SKM-1 (cell line): ENCODE data around the gene PGPEP1.

Experiments
- DNase-seq: peaks from one replicate; lab custom pipeline; 2025; ENCODE audit not compliant: unreplicated experiment; lab: John Stamatoyannopoulos, UW

The PGPEP1 gene

GRCh38 chr19:18340190-18340989 is at the start of gene PGPEP1:
Gene PGPEP1 (plus strand): TSS chr19:18340598. CDS start chr19:18340682, 84 bp downstream.
- DNase-seq = peak; percentile 19

GRCh38 chr19:18291019-18291524 is 49.3 kb upstream of the PGPEP1 start:
- DNase-seq = no peak

- peak; percentile 87 for DNase-seq
These were observed 48.6 kb upstream of the PGPEP1 start for GRCh38 chr19:18291590-18292461.

- DNase-seq = no peak
These were observed 48.0 kb upstream of the PGPEP1 start for GRCh38 chr19:18292462-18292809.

- DNase-seq = no peak
These were observed 47.4 kb upstream of the PGPEP1 start for GRCh38 chr19:18292810-18293641.

GRCh38 chr19:18293642-18294466 is 46.5 kb upstream of the PGPEP1 start:
- no peak for DNase-seq

- DNase-seq = no peak
These were observed 45.9 kb upstream of the PGPEP1 start for GRCh38 chr19:18294467-18294864.

GRCh38 chr19:18295034-18295451 is 45.4 kb upstream of the PGPEP1 start:
- DNase-seq = no peak

- DNase-seq = no peak
These were observed 43.1 kb upstream of the PGPEP1 start for GRCh38 chr19:18297308-18297707.

GRCh38 chr19:18298601-18299000 is 41.8 kb upstream of the PGPEP1 start:
- no peak for DNase-seq

- no peak for DNase-seq
These were observed 40.7 kb upstream of the PGPEP1 start for GRCh38 chr19:18299654-18300053.

GRCh38 chr19:18300930-18301717 is 39.3 kb upstream of the PGPEP1 start:
- DNase-seq = no peak

GRCh38 chr19:18301718-18302111 is 38.7 kb upstream of the PGPEP1 start:
- no peak for DNase-seq

GRCh38 chr19:18304208-18304457 is 36.3 kb upstream of the PGPEP1 start:
- no peak for DNase-seq

GRCh38 chr19:18304458-18305310 is 35.7 kb upstream of the PGPEP1 start:
- no peak for DNase-seq

- DNase-seq = no peak
These were observed 34.0 kb upstream of the PGPEP1 start for GRCh38 chr19:18306209-18306887.

GRCh38 chr19:18306888-18307260 is 33.5 kb upstream of the PGPEP1 start:
- no peak for DNase-seq

GRCh38 chr19:18307271-18307681 is 33.1 kb upstream of the PGPEP1 start:
- DNase-seq = no peak
